Measurements from ENCODE around the gene CMSS1. TPM values are rescaled to one million over a fixed set of nuclear protein-coding genes. Genes with fewer than 3 reads are reported as not detected.

Gene CMSS1
- total and polyA plus RNA-seq, 2 of the 13 experiments (the other 11 are each of a cell fraction or from before 2014, with no cell fraction given): 6.4 to 48.7 TPM

DNA sequence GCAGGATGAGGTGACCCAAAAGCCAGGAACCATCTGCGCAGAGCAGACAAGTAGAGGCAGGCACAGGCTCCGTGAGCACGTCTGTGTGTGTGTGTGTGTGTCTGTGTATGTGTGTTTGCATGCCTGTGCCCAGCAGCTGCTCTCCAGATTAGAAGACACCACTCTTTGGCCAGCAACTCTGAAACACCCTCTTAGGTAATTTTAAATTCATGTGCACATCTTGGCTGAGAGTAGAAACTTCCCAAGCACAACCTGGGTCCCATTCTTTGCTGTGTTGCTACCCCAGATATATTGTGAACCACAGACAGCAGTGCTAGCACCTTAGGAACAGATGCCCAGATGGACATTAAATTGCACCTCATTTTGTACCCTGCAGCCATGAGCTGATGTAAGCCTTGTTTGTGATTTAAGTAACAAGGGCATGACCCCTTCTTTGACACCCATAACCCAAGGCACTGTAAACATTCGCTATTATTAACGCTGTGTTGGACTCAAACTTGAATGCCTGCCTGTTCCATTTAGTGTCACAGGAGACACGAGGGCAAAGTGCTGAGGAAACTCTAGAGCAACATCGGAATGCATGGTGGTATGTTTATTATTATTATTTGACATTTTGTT, 296.9 kb downstream of the CMSS1 start, which contains the start of gene FILIP1L (continued):
- TF ChIP-seq ZNF644 (CRISPR knock-in tag; IDR thresholded peaks at IDR 0.05; ENCODE audit: low read depth) (peak; percentile 23; the same call in 1 of the 2 replicates), ZBTB8A (CRISPR knock-in tag; IDR thresholded peaks at IDR 0.05; ENCODE audit: borderline replicate concordance, low read depth) (no peak), ZEB1 (IDR thresholded peaks at IDR 0.05; ENCODE audit: insufficient replicate concordance, low read depth) (no peak), GFI1 (CRISPR knock-in tag; IDR thresholded peaks at IDR 0.05; ENCODE audit: borderline replicate concordance) (peak; percentile 25; the same call in 1 of the 2 replicates), ZNF296 (CRISPR knock-in tag; conservative IDR thresholded peaks at IDR 0.05) (no peak), HDAC2 (CRISPR knock-in tag; IDR thresholded peaks at IDR 0.05) (peak; percentile 36; the same call in 1 of the 2 replicates), SALL1 (CRISPR knock-in tag; IDR thresholded peaks at IDR 0.05) (peak; percentile 84), RXRB (CRISPR knock-in tag; IDR thresholded peaks at IDR 0.05; ENCODE audit: borderline replicate concordance) (peak; percentile 50), ZNF563 (CRISPR knock-in tag; IDR thresholded peaks at IDR 0.05) (no peak), FOXA1 (IDR thresholded peaks at IDR 0.05) (no peak), FOXA1 (CRISPR knock-in tag; IDR thresholded peaks at IDR 0.05) (peak; percentile 64), BCL6 (CRISPR knock-in tag; IDR thresholded peaks at IDR 0.05) (peak; percentile 72), ZNF761 (CRISPR knock-in tag; conservative IDR thresholded peaks at IDR 0.05) (no peak), NR2F1 (CRISPR knock-in tag; IDR thresholded peaks at IDR 0.05) (peak; percentile 75 to 87), NR2F2 (IDR thresholded peaks at IDR 0.05; ENCODE audit: borderline replicate concordance, low read depth) (peak; percentile 79), FOSL1 (CRISPR knock-in tag; IDR thresholded peaks at IDR 0.05; ENCODE audit: borderline replicate concordance) (no peak), MED1 (CRISPR knock-in tag; IDR thresholded peaks at IDR 0.05) (peak; percentile 81; the same call in 1 of the 2 replicates), EP300 (IDR thresholded peaks at IDR 0.05; ENCODE audit: low read depth in 2 of 2, low read length in 2 of 2) (peak in 1 of 2 experiments; percentile 65; a peak in 2 of 4 replicates), EP300 (CRISPR knock-in tag; IDR thresholded peaks at IDR 0.05; ENCODE audit: borderline replicate concordance) (no peak), EHMT2 (IDR thresholded peaks at IDR 0.05; ENCODE audit: borderline replicate concordance, low read depth, low read length) (0 out of 2 replicates have a peak, but pooled peaks have one; percentile 23), KDM6A (CRISPR knock-in tag; IDR thresholded peaks at IDR 0.05; ENCODE audit: low read depth) (0 out of 2 replicates have a peak, but pooled peaks have one; percentile 19), ZNF652 (CRISPR knock-in tag; IDR thresholded peaks at IDR 0.05; ENCODE audit: borderline replicate concordance, low read depth) (peak; percentile 80; the same call in 1 of the 2 replicates), SMAD1 (CRISPR knock-in tag; IDR thresholded peaks at IDR 0.05; ENCODE audit: borderline replicate concordance, low read depth) (no peak; the same call in 1 of the 2 replicates), ZBTB20 (CRISPR knock-in tag; IDR thresholded peaks at IDR 0.05; ENCODE audit: borderline replicate concordance, low read depth) (peak; percentile 75; the same call in 1 of the 2 replicates), TEAD3 (CRISPR knock-in tag; optimal IDR thresholded peaks at IDR 0.05; ENCODE audit: borderline replicate concordance) (peak; percentile 73), SPEN (CRISPR knock-in tag; IDR thresholded peaks at IDR 0.05; ENCODE audit: low read depth) (0 out of 2 replicates have a peak, but pooled peaks have one; percentile 19), ATF4 (CRISPR knock-in tag; IDR thresholded peaks at IDR 0.05) (peak in 1 of 2 experiments; percentile 92; a peak in 2 of 4 replicates)
- TF ChIP-seq, protein P1, sequence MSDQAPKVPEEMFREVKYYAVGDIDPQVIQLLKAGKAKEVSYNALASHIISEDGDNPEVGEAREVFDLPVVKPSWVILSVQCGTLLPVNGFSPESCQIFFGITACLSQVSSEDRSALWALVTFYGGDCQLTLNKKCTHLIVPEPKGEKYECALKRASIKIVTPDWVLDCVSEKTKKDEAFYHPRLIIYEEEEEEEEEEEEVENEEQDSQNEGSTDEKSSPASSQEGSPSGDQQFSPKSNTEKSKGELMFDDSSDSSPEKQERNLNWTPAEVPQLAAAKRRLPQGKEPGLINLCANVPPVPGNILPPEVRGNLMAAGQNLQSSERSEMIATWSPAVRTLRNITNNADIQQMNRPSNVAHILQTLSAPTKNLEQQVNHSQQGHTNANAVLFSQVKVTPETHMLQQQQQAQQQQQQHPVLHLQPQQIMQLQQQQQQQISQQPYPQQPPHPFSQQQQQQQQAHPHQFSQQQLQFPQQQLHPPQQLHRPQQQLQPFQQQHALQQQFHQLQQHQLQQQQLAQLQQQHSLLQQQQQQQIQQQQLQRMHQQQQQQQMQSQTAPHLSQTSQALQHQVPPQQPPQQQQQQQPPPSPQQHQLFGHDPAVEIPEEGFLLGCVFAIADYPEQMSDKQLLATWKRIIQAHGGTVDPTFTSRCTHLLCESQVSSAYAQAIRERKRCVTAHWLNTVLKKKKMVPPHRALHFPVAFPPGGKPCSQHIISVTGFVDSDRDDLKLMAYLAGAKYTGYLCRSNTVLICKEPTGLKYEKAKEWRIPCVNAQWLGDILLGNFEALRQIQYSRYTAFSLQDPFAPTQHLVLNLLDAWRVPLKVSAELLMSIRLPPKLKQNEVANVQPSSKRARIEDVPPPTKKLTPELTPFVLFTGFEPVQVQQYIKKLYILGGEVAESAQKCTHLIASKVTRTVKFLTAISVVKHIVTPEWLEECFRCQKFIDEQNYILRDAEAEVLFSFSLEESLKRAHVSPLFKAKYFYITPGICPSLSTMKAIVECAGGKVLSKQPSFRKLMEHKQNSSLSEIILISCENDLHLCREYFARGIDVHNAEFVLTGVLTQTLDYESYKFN (CRISPR knock-in tag; conservative IDR thresholded peaks at IDR 0.05): peak; percentile 51

Data from HepG2 (cell line).